Retina (tissue), 1 donor: ENCODE results near the gene CRISP2.

ENCODE experiments used
- DNase-seq: peaks from one replicate; pipeline ENCODE4 v3.0.0-alpha.2; 2016

CRISP2 gene

DNA sequence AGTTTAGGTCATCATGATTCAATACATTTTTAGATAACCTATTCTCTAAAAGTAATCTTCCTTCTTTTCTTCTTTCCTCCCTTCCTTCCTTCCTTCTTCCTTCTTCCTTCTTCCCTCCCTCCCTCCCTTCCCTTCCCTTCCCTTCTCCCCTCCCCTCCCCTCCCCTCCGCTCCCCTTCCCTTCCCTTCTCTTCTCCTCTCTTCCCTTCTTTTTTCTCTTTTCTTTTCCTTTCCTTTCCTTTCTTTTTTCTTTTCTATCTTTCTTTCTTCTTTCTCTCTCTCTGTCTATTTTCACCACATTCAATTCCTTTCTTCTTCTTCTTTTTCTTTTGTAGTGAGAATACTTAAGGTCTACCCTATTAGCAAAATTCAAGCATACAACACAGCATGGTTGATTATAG lies 59.4 kb downstream of the CRISP2 start:
- DNase-seq: no peak

DNA sequence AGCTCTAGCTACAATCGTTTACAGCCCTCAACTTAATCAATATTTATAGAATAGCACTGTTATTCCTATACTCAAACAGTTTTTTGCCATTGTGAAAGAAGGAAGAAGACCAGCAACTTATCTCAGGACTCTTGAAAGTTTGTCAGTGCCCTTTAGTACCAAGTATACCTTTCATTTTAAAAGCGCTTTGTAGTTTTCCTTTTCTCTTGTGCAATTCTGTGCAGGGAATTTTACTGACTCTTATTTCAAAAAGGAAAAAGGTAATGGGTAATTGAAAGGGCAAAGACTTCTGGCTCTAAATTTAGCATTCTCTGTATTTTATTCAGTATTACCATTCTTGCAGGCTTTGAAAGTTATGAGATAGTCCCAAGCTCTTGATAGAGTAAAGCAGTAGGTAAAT lies 59.9 kb downstream of the CRISP2 start:
- no peak for DNase-seq

DNA sequence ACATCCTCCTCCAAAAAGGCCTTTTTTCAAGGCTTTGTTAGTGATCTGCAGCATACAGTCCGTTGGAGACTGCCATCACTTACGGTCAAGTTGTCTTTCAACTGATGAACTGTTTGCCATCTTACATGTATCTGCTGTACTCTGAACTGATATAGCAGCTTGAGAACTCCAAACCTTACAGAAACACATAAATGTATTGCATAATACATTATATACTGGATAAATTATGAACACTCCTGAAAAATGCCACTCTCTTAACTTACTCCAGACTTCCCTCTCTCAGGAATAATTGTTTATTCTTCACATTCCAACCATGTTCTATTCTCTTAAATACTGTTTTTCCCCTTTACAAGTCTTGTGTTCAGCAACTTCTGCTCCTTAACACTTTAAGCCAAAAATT lies 62.1 kb downstream of the CRISP2 start:
- no peak for DNase-seq

DNA sequence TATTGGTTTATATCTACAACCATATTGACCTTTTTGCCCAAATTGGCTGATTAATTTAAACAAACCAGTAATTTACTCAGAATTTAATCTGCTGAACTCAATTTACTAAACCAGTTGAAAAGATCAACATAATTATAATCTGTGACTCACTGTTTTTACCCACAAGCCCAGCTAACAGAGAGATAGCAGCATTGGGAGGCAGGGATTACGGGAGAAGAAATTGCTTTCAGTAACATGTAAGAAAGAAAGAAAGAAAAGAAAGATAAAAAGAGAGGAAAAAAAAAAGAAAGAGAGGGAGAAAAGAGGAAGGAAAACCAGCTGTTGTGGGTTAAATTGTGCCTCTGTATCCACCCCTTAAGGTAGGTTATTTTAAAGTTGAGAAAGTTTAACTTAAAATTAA lies 63.4 kb downstream of the CRISP2 start:
- DNase-seq: no peak

DNA sequence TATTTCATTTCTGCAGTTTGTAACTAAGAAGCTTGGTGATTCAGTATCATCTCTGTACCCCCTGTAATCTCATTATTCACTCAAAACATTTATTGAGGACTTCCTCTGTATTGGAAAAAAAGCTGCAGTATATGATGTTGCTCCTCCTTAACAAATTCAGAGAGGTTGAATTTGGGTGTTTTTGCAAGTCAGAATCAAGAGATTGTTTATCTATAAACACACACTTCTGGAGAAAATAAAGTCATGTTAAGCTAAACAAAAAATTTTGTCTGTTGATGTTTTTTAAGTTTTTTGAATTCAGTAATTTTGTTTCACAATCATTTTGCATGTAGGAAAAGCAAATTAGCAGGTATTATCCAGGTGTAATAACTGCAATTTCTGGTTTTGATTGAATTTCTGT lies 65.3 kb downstream of the CRISP2 start:
- no peak for DNase-seq

DNA sequence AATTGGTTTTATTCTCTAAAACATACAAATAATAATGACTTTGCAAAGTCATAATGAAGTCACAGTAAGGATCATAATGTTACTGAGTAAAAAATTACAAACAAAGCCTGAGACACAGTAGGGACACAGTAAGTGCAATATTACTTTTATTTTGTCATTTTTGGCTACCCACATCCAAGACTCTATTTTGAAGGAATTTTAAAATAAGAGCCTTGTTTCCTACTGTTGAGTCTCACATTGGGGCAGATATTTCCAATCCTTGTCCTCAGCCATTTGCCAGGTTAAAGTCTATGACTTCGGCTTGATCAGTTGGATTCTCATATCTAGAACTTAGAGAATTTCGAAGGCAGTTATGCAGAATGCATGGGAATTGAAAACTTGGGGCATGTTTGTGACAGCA lies 65.9 kb downstream of the CRISP2 start:
- no peak for DNase-seq

DNA sequence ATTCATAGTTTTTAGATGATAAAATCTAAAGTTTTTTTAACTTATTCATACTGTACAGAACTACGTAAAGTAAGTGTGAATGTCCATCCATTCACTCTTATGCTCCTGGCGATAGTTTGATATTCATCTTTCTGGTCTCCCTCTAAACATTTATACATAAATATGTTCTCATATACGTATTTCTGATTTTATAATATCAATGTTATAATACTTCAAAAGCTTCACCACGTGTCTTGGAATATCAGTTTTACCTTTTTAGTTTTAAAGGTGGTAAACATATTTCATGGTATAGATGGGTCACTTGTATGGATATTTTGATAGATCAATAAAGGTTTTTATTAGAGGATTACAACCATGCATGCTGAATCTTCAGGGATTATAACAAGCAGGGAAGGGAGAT lies 66.4 kb downstream of the CRISP2 start:
- DNase-seq: no peak

DNA sequence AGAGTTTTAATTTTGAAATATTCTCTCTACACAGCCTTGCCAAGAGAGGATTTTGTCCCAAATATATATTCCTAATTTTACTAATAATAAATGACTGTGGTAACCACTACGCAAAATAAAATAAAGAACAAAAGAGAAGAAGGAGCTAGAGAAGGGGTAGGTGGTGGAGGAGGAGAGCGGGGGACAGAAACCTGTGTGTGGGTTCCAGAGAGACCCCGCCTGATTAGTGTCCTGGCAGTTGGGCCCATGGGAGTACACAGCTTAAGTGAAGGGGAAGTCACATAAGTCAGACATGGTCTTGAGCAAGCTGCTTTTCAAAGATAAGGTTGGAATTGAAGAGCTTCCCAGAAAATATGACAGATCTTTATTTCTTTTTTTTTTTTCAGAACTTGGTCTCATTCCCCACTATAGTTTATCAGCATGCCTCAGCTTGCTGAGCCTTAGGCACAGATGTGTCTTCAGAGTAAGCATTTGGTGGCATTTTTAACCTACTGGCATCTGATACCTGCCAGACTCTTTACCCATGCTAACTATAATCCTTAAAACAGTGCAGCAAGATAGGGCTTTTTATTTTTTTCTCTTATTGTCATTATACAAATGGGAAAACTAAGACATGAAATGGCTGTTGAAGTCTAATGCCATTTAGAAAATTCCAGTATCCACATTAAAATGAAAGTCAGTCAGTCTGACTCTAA lies 67.1 kb downstream of the CRISP2 start:
- DNase-seq: no peak

DNA sequence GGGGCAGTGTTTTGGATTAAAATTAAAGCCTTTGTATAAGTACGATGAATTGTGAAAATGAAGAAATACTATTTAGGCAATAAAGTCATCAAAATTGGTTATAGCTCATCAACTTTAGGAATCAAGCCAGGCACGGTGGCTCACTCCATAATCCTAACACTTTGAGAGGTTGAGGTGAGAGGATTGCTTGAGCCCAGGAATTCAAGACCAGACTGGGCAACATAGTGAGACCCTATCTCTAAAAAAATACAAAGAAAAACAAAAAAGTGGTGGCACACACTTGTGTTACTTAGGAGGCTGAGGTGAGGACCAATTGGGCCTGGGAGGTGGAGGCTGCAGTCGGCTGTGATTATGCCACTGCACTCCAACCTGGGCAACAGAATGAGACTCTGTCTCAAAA lies 68.2 kb downstream of the CRISP2 start:
- no peak for DNase-seq
